Measurements from ENCODE around the gene SMTNL1.

Gene SMTNL1

GRCh38 chr11:57544566-57544965 lies 7.2 kb downstream of the SMTNL1 start:
- no peak for DNase-seq (ENCODE audit: low spot score)

DNA sequence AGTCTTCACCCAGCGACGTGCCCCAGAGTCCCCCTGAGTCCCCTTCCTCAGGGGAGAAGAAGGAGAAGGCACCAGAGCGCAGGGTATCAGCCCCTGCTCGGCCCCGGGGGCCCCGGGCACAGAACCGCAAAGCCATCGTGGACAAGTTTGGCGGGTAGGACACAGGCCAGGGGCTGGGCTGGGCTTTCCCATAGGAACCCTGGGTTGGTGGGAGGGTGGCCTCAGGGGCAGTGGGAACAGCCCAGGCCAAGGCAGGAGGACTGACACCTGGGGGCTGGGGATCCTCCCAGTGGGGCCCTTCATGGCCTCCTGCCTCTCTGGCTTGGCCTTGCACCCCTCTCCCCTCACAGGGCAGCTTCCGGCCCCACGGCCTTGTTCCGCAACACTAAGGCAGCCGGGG lies 8.5 kb downstream of the SMTNL1 start:
- no peak for DNase-seq (ENCODE audit: low spot score)

DNA sequence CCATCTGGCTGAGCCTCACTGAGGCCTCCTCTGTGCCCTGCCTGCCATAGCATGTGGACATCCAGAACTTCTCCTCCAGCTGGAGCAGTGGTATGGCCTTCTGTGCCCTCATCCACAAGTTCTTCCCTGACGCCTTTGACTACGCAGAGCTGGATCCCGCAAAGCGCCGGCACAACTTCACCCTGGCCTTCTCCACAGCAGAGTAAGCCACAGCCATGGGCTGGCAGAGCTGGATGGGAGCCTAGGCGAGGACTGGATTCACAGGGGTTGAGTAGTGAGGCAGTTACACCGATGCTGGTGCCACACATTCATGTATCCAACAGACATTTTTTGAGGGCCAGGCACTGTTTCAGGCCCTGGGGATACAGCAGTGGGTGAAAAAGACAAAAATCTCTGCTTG lies 9.1 kb downstream of the SMTNL1 start:
- DNase-seq (ENCODE audit: low spot score), result no peak

- peak; percentile 80 for DNase-seq (ENCODE audit: low spot score)
These were observed 9.6 kb downstream of the SMTNL1 start for GRCh38 chr11:57546869-57547475.

- DNase-seq (ENCODE audit: low spot score), result no peak
These were observed 10.5 kb downstream of the SMTNL1 start for GRCh38 chr11:57547854-57548377.

DNA sequence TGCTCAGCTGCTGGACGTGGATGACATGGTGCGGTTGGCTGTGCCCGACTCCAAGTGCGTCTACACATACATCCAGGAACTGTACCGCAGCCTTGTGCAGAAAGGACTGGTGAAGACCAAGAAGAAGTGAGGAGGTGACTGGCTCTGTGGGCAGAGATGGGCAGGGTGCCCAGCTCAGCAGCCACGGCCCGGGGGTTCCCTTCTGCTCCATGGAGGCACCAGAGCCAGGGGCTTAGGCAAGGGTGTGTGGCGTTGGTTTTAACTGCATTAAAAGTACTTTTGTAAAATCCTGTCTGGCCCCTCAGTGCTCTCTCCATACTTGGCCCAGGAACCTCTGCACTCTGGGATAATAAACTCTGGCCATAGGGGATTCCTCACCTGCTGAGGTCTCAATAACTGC lies 12.6 kb downstream of the SMTNL1 start:
- no peak for DNase-seq (ENCODE audit: low spot score)

DNA sequence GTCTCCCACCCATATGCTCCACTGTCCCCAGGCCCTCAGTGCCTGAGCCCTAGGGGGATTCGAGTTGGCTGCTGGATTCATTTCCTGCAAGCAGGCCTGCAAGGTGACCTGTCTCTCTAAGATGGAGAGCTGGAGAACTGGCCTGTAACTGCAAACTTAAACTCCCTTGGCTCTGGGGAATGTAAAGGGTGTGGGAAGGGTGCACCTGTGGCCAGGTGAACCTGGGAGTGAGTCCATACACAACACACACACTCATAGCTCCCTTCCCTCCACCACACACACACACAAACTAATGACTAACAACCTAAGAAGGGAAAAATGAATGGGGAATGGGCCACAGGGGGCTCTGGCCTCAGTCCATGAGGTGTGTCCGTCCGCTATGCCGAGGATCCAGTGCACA lies 14.5 kb downstream of the SMTNL1 start:
- DNase-seq (ENCODE audit: low spot score), result no peak

- no peak for DNase-seq (ENCODE audit: low spot score)
These were observed 15.1 kb downstream of the SMTNL1 start for GRCh38 chr11:57552479-57552878.

DNA sequence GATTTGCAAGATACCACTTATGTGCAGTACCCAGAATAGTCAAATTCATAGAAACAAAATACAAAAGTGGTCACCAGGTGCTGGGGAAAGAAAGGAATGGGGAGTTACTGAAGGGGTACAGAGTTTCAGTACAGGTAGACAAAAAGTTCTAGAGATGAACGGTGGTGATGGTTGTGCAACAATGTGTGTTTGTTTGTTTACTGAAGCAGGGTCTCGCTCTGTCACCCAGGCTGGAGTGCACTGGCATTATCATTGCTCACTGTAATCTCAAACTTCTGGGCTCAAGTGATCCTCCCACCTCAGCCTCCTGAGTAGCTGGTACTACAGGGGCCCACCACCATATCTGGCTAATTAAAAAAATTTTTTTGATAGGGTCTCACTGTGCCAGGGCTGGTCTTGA lies 18.0 kb downstream of the SMTNL1 start:
- no peak for DNase-seq (ENCODE audit: low spot score)

DNA sequence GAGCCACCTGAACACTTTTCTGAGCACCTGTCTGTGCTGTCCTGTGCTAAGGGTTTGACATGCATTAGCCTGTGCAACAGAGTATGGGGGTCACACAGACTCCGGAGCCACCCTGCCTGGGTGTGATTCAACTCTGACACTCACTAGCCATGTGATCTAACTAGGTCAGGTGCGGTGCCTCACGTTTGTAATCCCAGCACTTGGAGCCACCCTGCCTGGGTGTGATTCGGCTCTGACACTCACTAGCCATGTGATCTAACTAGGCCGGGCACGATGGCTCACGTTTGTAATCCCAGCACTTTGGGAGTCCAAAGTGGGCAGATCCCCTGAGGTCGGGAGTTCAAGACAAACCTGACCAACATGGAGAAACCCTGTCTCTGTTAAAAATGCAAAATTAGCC lies 18.6 kb downstream of the SMTNL1 start:
- DNase-seq (ENCODE audit: low spot score), result no peak

- no peak for DNase-seq (ENCODE audit: low spot score)
These were observed 22.8 kb downstream of the SMTNL1 start for GRCh38 chr11:57560146-57560545.

DNA sequence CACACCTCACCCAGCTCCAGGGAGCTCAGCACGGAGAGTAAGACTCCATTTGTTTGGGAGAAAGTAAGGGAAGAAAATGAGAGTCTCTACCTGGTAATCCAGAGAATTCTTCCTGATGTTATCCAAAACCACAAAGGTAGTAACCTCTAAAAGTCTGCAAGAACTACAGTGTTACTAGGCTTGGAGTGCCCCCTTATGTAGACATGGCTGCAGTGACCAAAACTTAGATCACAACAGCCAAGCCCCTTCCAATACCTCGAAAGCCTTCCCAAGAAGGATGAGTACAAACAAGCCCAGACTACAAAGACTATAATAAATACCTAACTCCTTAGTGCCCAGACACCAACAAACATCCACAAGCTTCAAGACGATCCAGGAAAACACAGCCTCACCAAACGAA lies 25.2 kb downstream of the SMTNL1 start:
- DNase-seq (ENCODE audit: low spot score), result no peak

DNA sequence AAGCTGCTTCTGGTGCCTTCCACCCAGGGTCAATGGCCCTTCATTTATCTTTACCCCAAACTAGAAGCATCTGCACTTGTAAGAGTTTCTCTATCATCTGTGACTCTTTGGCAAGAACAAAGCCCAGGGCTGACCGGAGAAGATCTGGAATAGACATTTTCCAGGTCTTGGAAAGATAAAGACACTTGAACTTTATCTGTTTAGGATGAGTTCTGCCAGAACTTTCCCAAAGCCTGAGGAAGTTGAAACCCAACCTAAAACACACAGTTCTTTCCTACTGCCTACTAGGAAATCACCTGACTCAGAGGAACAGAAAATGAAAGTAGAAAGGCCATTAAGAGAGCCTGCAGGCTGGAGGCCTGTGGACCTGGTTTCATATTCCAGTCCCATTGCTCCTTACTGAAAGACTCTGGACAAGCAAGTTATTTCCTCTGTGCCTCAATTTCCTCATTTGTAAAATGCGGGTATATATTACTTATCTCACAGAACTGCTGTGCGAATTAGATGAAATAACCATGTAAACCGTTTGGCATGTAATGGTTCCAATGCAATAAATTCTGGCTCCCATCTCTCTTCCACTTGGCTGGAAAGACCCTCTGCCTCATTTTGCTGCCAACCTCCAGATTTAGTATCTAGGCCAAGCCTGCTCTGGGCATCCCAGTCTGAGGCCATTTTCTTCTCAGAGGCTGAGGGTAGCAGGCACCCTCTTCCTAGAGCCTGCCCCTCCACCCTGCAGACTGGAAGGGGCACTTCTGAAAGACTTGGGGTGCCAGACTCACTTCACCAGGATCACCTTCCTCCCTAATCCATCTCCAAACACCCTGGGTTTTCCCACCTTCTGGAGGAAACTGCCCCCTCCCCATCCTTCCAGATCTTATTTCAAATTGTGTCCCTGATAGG lies 28.9 kb downstream of the SMTNL1 start:
- peak; percentile 57 for DNase-seq (ENCODE audit: low spot score)

DNA sequence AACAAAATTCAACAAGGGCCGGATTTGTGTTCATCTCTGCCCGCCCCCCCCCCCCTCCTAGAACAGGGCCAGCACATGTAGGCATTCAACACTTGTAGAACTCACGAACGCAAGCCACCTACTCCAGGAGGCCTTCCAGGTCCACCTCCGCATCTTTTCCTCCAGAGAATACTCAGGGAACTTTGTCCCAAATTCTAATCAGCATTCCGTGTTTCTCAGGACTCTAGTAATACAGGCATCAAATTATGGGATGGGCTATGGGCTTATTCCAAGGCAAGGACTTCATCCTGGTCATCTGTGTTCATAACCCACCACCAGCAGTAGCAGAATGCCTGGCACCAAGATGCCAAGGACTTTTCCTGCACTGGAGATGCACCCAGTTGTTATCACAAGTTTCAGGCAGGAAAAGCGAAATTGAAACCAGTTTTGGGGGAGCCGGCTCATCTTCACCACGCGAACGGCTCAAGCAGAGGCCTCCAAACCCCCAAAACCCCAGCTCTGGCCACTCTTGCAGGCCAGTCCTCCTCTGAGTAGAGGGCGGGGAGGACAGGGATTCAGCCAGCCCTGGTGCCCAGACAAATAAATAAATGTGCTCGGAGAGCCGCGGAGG lies 29.6 kb downstream of the SMTNL1 start:
- peak; percentile 42 for DNase-seq (ENCODE audit: low spot score)

GRCh38 chr11:57567515-57568329 lies 30.3 kb downstream of the SMTNL1 start, which contains the start of gene UBE2L6:
TSS of gene UBE2L6 (minus strand) at chr11:57567672. CDS start at chr11:57567611, 61 bp downstream.
- peak; percentile 84 for DNase-seq (ENCODE audit: low spot score)

- DNase-seq (ENCODE audit: low spot score), result no peak
These were observed 31.0 kb downstream of the SMTNL1 start for GRCh38 chr11:57568330-57568766.

- no peak for DNase-seq (ENCODE audit: low spot score)
These were observed 34.2 kb downstream of the SMTNL1 start for GRCh38 chr11:57571606-57572005.

GRCh38 chr11:57574061-57574460 lies 36.7 kb downstream of the SMTNL1 start:
- DNase-seq (ENCODE audit: low spot score), result no peak

GRCh38 chr11:57584341-57584740 lies 46.9 kb downstream of the SMTNL1 start:
- DNase-seq (ENCODE audit: low spot score), result no peak

- DNase-seq (ENCODE audit: low spot score), result no peak
These were observed 47.9 kb downstream of the SMTNL1 start for GRCh38 chr11:57585301-57585700.

- DNase-seq (ENCODE audit: low spot score), result no peak
These were observed 49.4 kb downstream of the SMTNL1 start for GRCh38 chr11:57586711-57587245.
